ENCODE results near the gene SRGAP1.

DNA sequence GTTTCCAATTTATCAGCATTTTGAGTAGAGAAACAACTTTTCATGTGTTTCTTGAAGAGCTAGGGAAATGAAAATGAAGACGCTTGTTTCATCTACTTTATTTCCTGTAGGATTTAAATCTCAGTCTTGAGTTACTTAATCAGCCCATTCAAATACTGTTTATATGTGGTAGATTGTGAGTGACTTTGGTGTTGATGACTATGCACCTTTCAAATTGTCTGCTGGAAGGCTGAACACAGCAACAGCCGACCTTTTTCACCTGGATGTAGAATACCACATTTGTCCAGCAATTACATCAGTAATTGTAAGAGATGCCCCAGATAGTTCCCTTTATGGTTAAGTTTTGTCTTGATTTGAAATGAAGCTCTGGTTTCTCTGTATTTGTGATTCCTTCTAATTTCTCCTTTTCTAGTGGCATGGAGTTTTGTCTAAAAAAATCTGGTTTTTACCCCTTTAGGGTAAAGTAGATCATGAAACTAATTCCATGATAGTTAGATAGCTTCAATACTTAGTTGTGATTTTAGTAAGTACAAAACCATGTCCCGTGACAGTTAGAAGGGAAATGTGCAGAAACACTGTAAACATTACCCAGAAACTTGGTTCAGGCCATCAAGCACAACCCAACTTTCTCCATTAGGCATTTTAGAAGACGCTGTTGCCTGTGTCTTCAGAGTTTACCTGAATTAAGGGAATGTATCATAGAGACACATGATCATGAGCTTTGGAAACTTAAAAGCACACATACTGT is 165.0 kb downstream of the SRGAP1 start:
- TF ChIP-seq, protein P1, sequence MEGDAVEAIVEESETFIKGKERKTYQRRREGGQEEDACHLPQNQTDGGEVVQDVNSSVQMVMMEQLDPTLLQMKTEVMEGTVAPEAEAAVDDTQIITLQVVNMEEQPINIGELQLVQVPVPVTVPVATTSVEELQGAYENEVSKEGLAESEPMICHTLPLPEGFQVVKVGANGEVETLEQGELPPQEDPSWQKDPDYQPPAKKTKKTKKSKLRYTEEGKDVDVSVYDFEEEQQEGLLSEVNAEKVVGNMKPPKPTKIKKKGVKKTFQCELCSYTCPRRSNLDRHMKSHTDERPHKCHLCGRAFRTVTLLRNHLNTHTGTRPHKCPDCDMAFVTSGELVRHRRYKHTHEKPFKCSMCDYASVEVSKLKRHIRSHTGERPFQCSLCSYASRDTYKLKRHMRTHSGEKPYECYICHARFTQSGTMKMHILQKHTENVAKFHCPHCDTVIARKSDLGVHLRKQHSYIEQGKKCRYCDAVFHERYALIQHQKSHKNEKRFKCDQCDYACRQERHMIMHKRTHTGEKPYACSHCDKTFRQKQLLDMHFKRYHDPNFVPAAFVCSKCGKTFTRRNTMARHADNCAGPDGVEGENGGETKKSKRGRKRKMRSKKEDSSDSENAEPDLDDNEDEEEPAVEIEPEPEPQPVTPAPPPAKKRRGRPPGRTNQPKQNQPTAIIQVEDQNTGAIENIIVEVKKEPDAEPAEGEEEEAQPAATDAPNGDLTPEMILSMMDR (conservative IDR thresholded peaks at IDR 0.05) = no peak
- no peak for TF ChIP-seq ZFX (IDR thresholded peaks at IDR 0.05)

All from C4-2B (cell line).